K562 (cell line): Measurements from ENCODE around the gene LAMTOR4. TPM values are rescaled to one million over a fixed set of nuclear protein-coding genes. Genes with fewer than 3 reads are reported as not detected.

ENCODE experiments used
- ADNP ChIP-seq: fragments of 200-800 bp; sonication (Bioruptor generic); IDR thresholded peaks from 2 replicates; pipeline ENCODE4 v1.6.1; 2016; ENCODE audit warnings: missing genetic modification characterization, missing compliant biosample characterization
- ARHGAP35 ChIP-seq: fragments of 450-650 bp; IDR thresholded peaks from 2 replicates; pipeline ENCODE4 v1.6.1; 2018; ENCODE audit not compliant: partially characterized antibody
- CAMTA2 ChIP-seq: fragments of 250-450 bp; sonication (Bioruptor Pico); conservative IDR thresholded peaks from 2 replicates; pipeline ENCODE4 v1.5.1; 2022
- CBX5 ChIP-seq: IDR thresholded peaks from 2 replicates; pipeline ENCODE4 v1.6.1; 2014; ENCODE audit warnings: low read depth, borderline replicate concordance
- CCAR2 ChIP-seq: fragments of 200-400 bp; formaldehyde crosslinking; IDR thresholded peaks from 2 replicates; pipeline ENCODE4 v1.6.1; 2017; ENCODE audit warnings: mild to moderate bottlenecking, low read depth, low read length
- CSDE1 ChIP-seq, 2 experiments: fragments of 450-650 bp; IDR thresholded peaks; 2 replicates each; pipeline ENCODE4 v1.6.1; 2016; ENCODE audit warnings: mild to moderate bottlenecking in 1 of 2
- CTCFL ChIP-seq: IDR thresholded peaks from 2 replicates; pipeline ENCODE4 v1.6.1; 2011; ENCODE audit warnings: borderline replicate concordance, low read depth, mild to moderate bottlenecking, moderate library complexity, low read length; ENCODE audit not compliant: insufficient read depth, poor library complexity, severe bottlenecking
- DMBX1 ChIP-seq: fragments of 250-450 bp; sonication (Bioruptor Pico); IDR thresholded peaks from 2 replicates; pipeline ENCODE4 v1.8.0; 2022; ENCODE audit warnings: inconsistent platforms, mild to moderate bottlenecking, moderate library complexity, borderline replicate concordance
- EHMT2 ChIP-seq: fragments of 450-650 bp; IDR thresholded peaks from 2 replicates; pipeline ENCODE4 v1.6.1; 2018; ENCODE audit warnings: antibody characterized with exemption
- FOSL1 ChIP-seq: fragments of 200-800 bp; sonication (Bioruptor generic); conservative IDR thresholded peaks from 2 replicates; pipeline ENCODE4 v1.6.1; 2016; ENCODE audit warnings: missing genetic modification characterization, missing compliant biosample characterization
- GTF2A2 ChIP-seq: IDR thresholded peaks from 2 replicates; pipeline ENCODE4 v1.6.1; 2016; ENCODE audit warnings: mild to moderate bottlenecking, missing genetic modification characterization, missing compliant biosample characterization
- GTF2E2 ChIP-seq: fragments of 200-800 bp; sonication (Bioruptor generic); IDR thresholded peaks from 2 replicates; pipeline ENCODE4 v1.6.1; 2016; ENCODE audit warnings: missing genetic modification characterization, missing compliant biosample characterization
- HDAC8 ChIP-seq: fragments of 450-650 bp; IDR thresholded peaks from 2 replicates; pipeline ENCODE4 v1.6.1; 2016; ENCODE audit warnings: mild to moderate bottlenecking, missing genetic modification characterization, moderate library complexity, missing compliant biosample characterization
- HOXB6 ChIP-seq: fragments of 250-450 bp; sonication (Bioruptor Pico); IDR thresholded peaks from 2 replicates; pipeline ENCODE4 v1.5.1; 2022; ENCODE audit warnings: mild to moderate bottlenecking, borderline replicate concordance
- IFI16 ChIP-seq: fragments of 250-450 bp; sonication (Bioruptor Pico); IDR thresholded peaks from 2 replicates; pipeline ENCODE4 v2.1.2; 2022; ENCODE audit warnings: mild to moderate bottlenecking, inconsistent platforms
- MAZ ChIP-seq, 2 experiments: fragments of 450-650 bp in 1 of 2; sonication (generic) in 1 of 2; formaldehyde crosslinking; IDR thresholded peaks in 1 of 2; conservative IDR thresholded peaks in 1 of 2; 2 replicates each; pipeline versions ENCODE4 v1.4.0 to v1.5.0; 2020; ENCODE audit warnings: mild to moderate bottlenecking in 1 of 2, missing genetic modification reagents in 1 of 2
- NELFE ChIP-seq: IDR thresholded peaks from 2 replicates; pipeline ENCODE4 v1.6.1; 2011; ENCODE audit warnings: mild to moderate bottlenecking; ENCODE audit not compliant: insufficient read depth, insufficient read length
- NFE2 ChIP-seq: IDR thresholded peaks from 2 replicates; pipeline ENCODE4 v1.6.1; 2014; ENCODE audit warnings: antibody characterized with exemption, low read depth
- NR2F6 ChIP-seq: fragments of 450-650 bp; formaldehyde crosslinking; IDR thresholded peaks from 2 replicates; pipeline ENCODE4 v1.4.0; 2020; ENCODE audit warnings: mild to moderate bottlenecking
- PKNOX1 ChIP-seq: fragments of 450-650 bp; IDR thresholded peaks from 2 replicates; pipeline ENCODE4 v1.6.1; 2016
- TCF15 ChIP-seq: fragments of 250-450 bp; sonication (Bioruptor Pico); IDR thresholded peaks from 2 replicates; pipeline ENCODE4 v1.8.0; 2022; ENCODE audit warnings: moderate library complexity, mild to moderate bottlenecking, inconsistent platforms
- TGIF2 ChIP-seq: sonication (generic); formaldehyde crosslinking; IDR thresholded peaks from 2 replicates; pipeline ENCODE4 v1.8.1; 2022; ENCODE audit warnings: mild to moderate bottlenecking, missing genetic modification reagents, moderate library complexity
- THAP7 ChIP-seq: fragments of 250-450 bp; sonication (Bioruptor Pico); IDR thresholded peaks from 2 replicates; pipeline ENCODE4 v1.5.0; 2021
- ZFPM2 ChIP-seq: fragments of 250-450 bp; sonication (Bioruptor Pico); IDR thresholded peaks from 2 replicates; pipeline ENCODE4 v1.5.1; 2022; ENCODE audit warnings: mild to moderate bottlenecking
- ZKSCAN8 ChIP-seq: fragments of 200-800 bp; sonication (Bioruptor generic); IDR thresholded peaks from 2 replicates; pipeline ENCODE4 v1.6.1; 2016; ENCODE audit warnings: missing genetic modification characterization, missing compliant biosample characterization
- ZNF140 ChIP-seq: fragments of 250-450 bp; sonication (Bioruptor Pico); IDR thresholded peaks from 2 replicates; pipeline ENCODE4 v1.8.0; 2021; ENCODE audit warnings: moderate library complexity, mild to moderate bottlenecking, inconsistent platforms
- ZNF354B ChIP-seq: fragments of 250-450 bp; sonication (Bioruptor Pico); IDR thresholded peaks from 2 replicates; pipeline ENCODE4 v1.4.0; 2020
- ZNF589 ChIP-seq: fragments of 200-800 bp; sonication (Bioruptor generic); IDR thresholded peaks from 2 replicates; pipeline ENCODE4 v1.6.1; 2016; ENCODE audit warnings: low read depth, missing genetic modification characterization, missing compliant biosample characterization
- polyA plus RNA-seq, 8 experiments: library from polyadenylated mRNA; depleted of rRNA in 4 of 8; stranded (reverse) in 5 of 8; unstranded in 3 of 8; fragments of >200 nt; fragmentation: Nextera tagmentation in 2 of 8; fragmentation: Illumina TruSeq in 1 of 8; extraction: Ambion mirVana in 2 of 8; extraction: Trizol in 1 of 8; gene quantifications; 2 replicates each; pipeline versions ENCODE4 v1.2.1 to v1.2.3, GENCODE V29; 2011 to 2014; ENCODE audit warnings: inconsistent platforms in 1 of 8, missing spikeins in 1 of 8
- total RNA-seq, 7 experiments: library from RNA; depleted of rRNA in 6 of 7; stranded (reverse); fragments of >200 nt in 6 of 7; fragmentation: Illumina TruSeq in 2 of 7; extraction: Trizol in 2 of 7; gene quantifications; 2 replicates each; pipeline versions ENCODE4 v1.2.1 to v1.2.3, GENCODE V29; 2011 to 2021; ENCODE audit warnings: low replicate concordance in 1 of 7

LAMTOR4 gene
- total and polyA plus RNA-seq, 9 of the 15 experiments (the other 6 are each of a cell fraction or from before 2014, with no cell fraction given), result 79.6 to 314 (median 195) TPM

- TF ChIP-seq CTCFL, result no peak
- TF ChIP-seq ZNF589, result no peak; the same call in 1 of the 2 replicates
- TF ChIP-seq ZFPM2 (CRISPR knock-in tag), result no peak
- TF ChIP-seq PKNOX1, result peak; percentile 67
- TF ChIP-seq NELFE, result no peak
- TF ChIP-seq NR2F6, result no peak
- TF ChIP-seq ZNF354B (CRISPR knock-in tag), result no peak
- TF ChIP-seq ZNF140 (CRISPR knock-in tag), result no peak
- TF ChIP-seq GTF2E2 (tag), result 0 out of 2 replicates have a peak, but pooled peaks have one; percentile 9
- no peak for TF ChIP-seq ZKSCAN8 (CRISPR knock-in tag)
- no peak for TF ChIP-seq CAMTA2 (CRISPR knock-in tag)
- TF ChIP-seq CBX5, result no peak
- no peak for TF ChIP-seq HOXB6
- no peak for TF ChIP-seq DMBX1 (CRISPR knock-in tag)
- no peak for TF ChIP-seq TGIF2 (CRISPR knock-in tag)
- no peak for TF ChIP-seq EHMT2
- no peak for TF ChIP-seq NFE2
- TF ChIP-seq FOSL1 (tag), result no peak
- TF ChIP-seq TCF15 (CRISPR knock-in tag), result no peak
- no peak for TF ChIP-seq THAP7 (CRISPR knock-in tag)
- TF ChIP-seq CSDE1 (IDR thresholded peaks at IDR 0.05), result 0 out of 4 replicates have a peak, but pooled peaks of 1 of the 2 experiments have one; percentile 49
- TF ChIP-seq ARHGAP35, result no peak
- TF ChIP-seq GTF2A2 (tag), result no peak
- no peak for TF ChIP-seq CCAR2
- TF ChIP-seq HDAC8 (tag), result no peak
- TF ChIP-seq ADNP (tag), result peak; percentile 90
- no peak for TF ChIP-seq IFI16 (CRISPR knock-in tag)
- no peak for TF ChIP-seq MAZ (CRISPR knock-in tag; conservative IDR thresholded peaks at IDR 0.05 in 1 of 2, IDR thresholded peaks at IDR 0.05 in 1 of 2)
Observed at GRCh38 chr7:100159099-100159623, 10.4 kb downstream of the LAMTOR4 start (continued).
